OCI-LY1 (cell line): Measurements from ENCODE around the gene FHIT.

Experiments used
- H2AFZ ChIP-seq: fragments of 200-600 bp; sonication (generic), shearing (Covaris generic); 2 replicates; pipeline ENCODE4 v1.6.0; 2014; ENCODE audit warnings: antibody characterized with exemption, mild to moderate bottlenecking, low read length
- H3F3A ChIP-seq: fragments of 200-600 bp; sonication (generic), shearing (Covaris generic); 2 replicates; pipeline ENCODE4 v1.6.0; 2014; ENCODE audit warnings: mild to moderate bottlenecking, antibody characterized with exemption, low read length, moderate library complexity; ENCODE audit not compliant: insufficient read depth
- H3K27ac ChIP-seq: fragments of 200-600 bp; sonication (generic); 2 replicates; pipeline ENCODE4 v1.5.1; 2014; ENCODE audit warnings: low read length, mixed run types, mild to moderate bottlenecking, low read depth; ENCODE audit not compliant: poor library complexity, severe bottlenecking
- H3K27me3 ChIP-seq: fragments of 200-600 bp; sonication (generic); 2 replicates; pipeline ENCODE4 v1.6.0; 2014; ENCODE audit warnings: antibody characterized with exemption, mild to moderate bottlenecking, low read length, moderate library complexity; ENCODE audit not compliant: insufficient read depth
- H3K36me3 ChIP-seq: fragments of 200-600 bp; sonication (generic); 2 replicates; pipeline ENCODE4 v1.6.1; 2014; ENCODE audit warnings: mild to moderate bottlenecking, antibody characterized with exemption, low read length, moderate library complexity, mixed read lengths; ENCODE audit not compliant: insufficient read depth
- H3K4me1 ChIP-seq: fragments of 200-600 bp; sonication (generic); 2 replicates; pipeline ENCODE4 v1.5.1; 2014; ENCODE audit warnings: mild to moderate bottlenecking, low read length, moderate library complexity; ENCODE audit not compliant: insufficient read depth, severe bottlenecking
- H3K4me2 ChIP-seq: fragments of 200-600 bp; sonication (generic), shearing (Covaris generic); 2 replicates; pipeline ENCODE4 v1.6.1; 2014; ENCODE audit warnings: low read length
- H3K4me3 ChIP-seq: fragments of 200-600 bp; sonication (generic); 2 replicates; pipeline ENCODE4 v1.5.1; 2014; ENCODE audit warnings: low read length, low read depth, mild to moderate bottlenecking, mixed read lengths; ENCODE audit not compliant: poor library complexity, severe bottlenecking
- H3K79me2 ChIP-seq: fragments of 200-600 bp; shearing (Covaris generic); 2 replicates; pipeline ENCODE4 v1.6.1; 2016; ENCODE audit warnings: mixed run types, low read length, mixed read lengths; ENCODE audit not compliant: insufficient read depth
- H3K9ac ChIP-seq: fragments of 200-600 bp; sonication (generic), shearing (Covaris generic); 2 replicates; pipeline ENCODE4 v1.6.1; 2014; ENCODE audit warnings: mild to moderate bottlenecking, low read length, mixed read lengths
- H3K9me2 ChIP-seq: fragments of 200-600 bp; sonication (generic), shearing (Covaris generic); 2 replicates; pipeline ENCODE4 v1.6.1; 2014; ENCODE audit warnings: low read depth, mild to moderate bottlenecking, low read length, mixed read lengths
- H3K9me3 ChIP-seq: fragments of 200-600 bp; shearing (Covaris generic); 2 replicates; pipeline ENCODE4 v1.6.1; 2014; ENCODE audit warnings: low read length, mixed read lengths
- H4K20me1 ChIP-seq: fragments of 200-600 bp; sonication (generic), shearing (Covaris generic); 2 replicates; pipeline ENCODE4 v1.6.0; 2016; ENCODE audit warnings: mild to moderate bottlenecking, low read length; ENCODE audit not compliant: insufficient read depth
- EZH2 ChIP-seq: fragments of 200-600 bp; sonication (generic), shearing (Covaris generic); IDR thresholded peaks from 2 replicates; pipeline ENCODE4 v1.8.0; 2017; ENCODE audit warnings: borderline replicate concordance, mixed run types, mild to moderate bottlenecking, antibody characterized with exemption, low read length, moderate library complexity, mixed read lengths
- TF ChIP-seq, protein P1 (sequence below): fragments of 200-600 bp; sonication (generic), shearing (Covaris generic); IDR thresholded peaks from 2 replicates; pipeline ENCODE4 v1.5.1; 2017; ENCODE audit warnings: mild to moderate bottlenecking, antibody characterized with exemption, low read length, moderate library complexity, mixed read lengths

FHIT gene

DNA sequence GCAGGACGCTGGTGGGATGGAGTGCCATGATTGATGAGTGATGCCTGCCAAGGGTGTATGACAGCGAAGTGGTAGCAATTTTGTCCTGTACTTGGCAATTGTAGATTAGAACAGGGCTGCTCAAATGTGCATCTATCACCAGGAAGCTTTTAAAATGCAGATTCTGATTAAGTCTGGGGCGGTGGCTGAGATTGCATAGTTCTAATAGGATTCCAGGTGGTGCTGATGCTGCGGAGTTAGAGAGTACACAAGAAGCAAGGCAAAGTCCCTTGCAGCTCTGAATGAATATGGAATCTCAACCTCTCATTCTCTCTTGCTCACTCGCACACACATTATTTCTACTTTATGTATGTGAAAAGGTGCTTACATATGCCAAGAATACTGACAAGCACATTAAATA is 670.4 kb downstream of the FHIT start:
- H3K4me2 ChIP-seq: no peak overlapping the region
- no peaks in the 10 kb centered on the region for H3K9me3 ChIP-seq
- H2AFZ ChIP-seq: no peak overlapping the region
- H3K9ac ChIP-seq: no peak overlapping the region
- H3K27me3 ChIP-seq: no peaks in the 10 kb centered on the region
- H3K9me2 ChIP-seq: no peaks in the 10 kb centered on the region
- H3K4me1 ChIP-seq: peaks cover 17% of the 10 kb centered on the region
- no peak overlapping the region for H3K4me3 ChIP-seq
- H4K20me1 ChIP-seq: no peaks in the 10 kb centered on the region
- no peaks in the 10 kb centered on the region for H3K79me2 ChIP-seq
- TF ChIP-seq EZH2: no peak
- no peaks in the 10 kb centered on the region; the same call in 1 of the 2 replicates for H3F3A ChIP-seq
- H3K36me3 ChIP-seq: no peaks in the 10 kb centered on the region
- H3K27ac ChIP-seq: no peak overlapping the region

DNA sequence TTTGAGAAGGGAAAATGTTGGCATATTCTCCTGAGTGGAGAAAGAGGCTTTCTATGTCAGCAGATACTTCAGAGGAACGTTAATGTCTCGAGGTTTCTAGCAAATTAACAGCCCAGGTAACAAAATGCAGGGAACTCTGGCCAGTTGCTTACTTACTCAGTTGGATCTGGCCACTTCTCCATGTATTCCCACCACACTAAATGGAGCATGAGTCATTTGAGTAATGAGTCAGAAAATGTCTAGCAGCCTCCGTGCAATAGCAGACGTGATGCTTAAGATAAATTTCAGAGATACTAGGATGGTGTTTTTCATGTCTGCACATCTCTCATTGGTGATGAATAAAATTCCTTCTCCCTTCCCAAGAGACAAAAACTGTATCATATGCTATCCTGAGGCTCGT is 671.5 kb downstream of the FHIT start:
- Histone ChIP-seq H3K27ac (no peak overlapping the region), H3K4me2 (no peak overlapping the region)

DNA sequence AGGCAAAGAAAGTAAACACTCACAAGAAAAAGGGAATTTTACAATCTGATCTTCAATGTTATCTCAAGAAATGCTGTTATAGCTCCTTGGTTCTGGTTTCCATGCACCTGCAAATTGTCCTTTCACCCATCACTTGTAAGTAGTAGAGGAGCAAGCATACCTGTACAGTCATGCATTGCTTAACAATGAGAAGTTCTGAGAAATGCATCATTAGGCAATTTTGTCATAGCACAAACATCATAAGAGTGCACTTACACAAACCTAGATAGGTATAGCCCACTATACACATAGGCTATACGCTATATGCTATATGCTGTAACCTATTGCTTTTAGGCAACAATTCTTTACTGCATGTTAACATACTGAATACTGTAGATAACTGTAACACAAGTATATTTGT is 672.3 kb downstream of the FHIT start:
- H3K27me3 ChIP-seq: no peaks in the 10 kb centered on the region
- H3K4me2 ChIP-seq: no peak overlapping the region
- no peak overlapping the region for H3K9ac ChIP-seq
- H2AFZ ChIP-seq: no peak overlapping the region
- no peaks in the 10 kb centered on the region for H3K79me2 ChIP-seq
- no peaks in the 10 kb centered on the region; the same call in 1 of the 2 replicates for H3F3A ChIP-seq
- no peaks in the 10 kb centered on the region for H3K36me3 ChIP-seq
- H4K20me1 ChIP-seq: no peaks in the 10 kb centered on the region
- peaks cover 15% of the 10 kb centered on the region for H3K4me1 ChIP-seq
- TF ChIP-seq, protein P1, sequence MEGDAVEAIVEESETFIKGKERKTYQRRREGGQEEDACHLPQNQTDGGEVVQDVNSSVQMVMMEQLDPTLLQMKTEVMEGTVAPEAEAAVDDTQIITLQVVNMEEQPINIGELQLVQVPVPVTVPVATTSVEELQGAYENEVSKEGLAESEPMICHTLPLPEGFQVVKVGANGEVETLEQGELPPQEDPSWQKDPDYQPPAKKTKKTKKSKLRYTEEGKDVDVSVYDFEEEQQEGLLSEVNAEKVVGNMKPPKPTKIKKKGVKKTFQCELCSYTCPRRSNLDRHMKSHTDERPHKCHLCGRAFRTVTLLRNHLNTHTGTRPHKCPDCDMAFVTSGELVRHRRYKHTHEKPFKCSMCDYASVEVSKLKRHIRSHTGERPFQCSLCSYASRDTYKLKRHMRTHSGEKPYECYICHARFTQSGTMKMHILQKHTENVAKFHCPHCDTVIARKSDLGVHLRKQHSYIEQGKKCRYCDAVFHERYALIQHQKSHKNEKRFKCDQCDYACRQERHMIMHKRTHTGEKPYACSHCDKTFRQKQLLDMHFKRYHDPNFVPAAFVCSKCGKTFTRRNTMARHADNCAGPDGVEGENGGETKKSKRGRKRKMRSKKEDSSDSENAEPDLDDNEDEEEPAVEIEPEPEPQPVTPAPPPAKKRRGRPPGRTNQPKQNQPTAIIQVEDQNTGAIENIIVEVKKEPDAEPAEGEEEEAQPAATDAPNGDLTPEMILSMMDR: no peak
- H3K9me2 ChIP-seq: no peaks in the 10 kb centered on the region
- H3K4me3 ChIP-seq: no peak overlapping the region
- no peaks in the 10 kb centered on the region for H3K9me3 ChIP-seq
- no peak overlapping the region for H3K27ac ChIP-seq

More for the DNA sequence above, 671.5 kb downstream of the FHIT start:
- H3K27me3 ChIP-seq: no peaks in the 10 kb centered on the region
- no peak overlapping the region for H3K9ac ChIP-seq
- H3F3A ChIP-seq: no peaks in the 10 kb centered on the region; the same call in 1 of the 2 replicates
- no peak overlapping the region for H3K4me3 ChIP-seq
- peaks cover 15% of the 10 kb centered on the region for H3K4me1 ChIP-seq
- no peak overlapping the region for H2AFZ ChIP-seq
- no peaks in the 10 kb centered on the region for H4K20me1 ChIP-seq
- TF ChIP-seq EZH2: no peak
- TF ChIP-seq, protein P1: no peak
- no peaks in the 10 kb centered on the region for H3K79me2 ChIP-seq
- H3K36me3 ChIP-seq: no peaks in the 10 kb centered on the region
- no peaks in the 10 kb centered on the region for H3K9me3 ChIP-seq
- H3K9me2 ChIP-seq: no peaks in the 10 kb centered on the region

DNA sequence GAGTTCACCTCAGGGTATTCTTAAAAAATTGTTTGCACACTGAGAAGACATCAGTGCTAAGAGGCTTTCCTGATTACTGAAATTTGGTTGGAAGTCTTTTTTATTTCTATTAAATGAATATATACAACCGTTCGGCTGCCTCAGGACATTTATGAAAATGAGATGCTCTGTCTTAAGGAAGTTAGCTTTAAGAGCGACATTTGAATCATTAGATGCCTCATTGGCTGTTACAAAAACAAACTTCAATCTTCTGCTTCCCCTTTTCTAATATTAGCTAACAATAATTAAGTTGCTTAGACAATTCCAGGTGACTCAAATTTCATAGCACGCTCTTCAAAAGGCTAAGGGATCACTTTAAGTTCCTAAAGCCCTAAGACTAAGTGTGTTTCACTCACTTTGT is 673.7 kb downstream of the FHIT start:
- Histone ChIP-seq H3K9me3 (no peaks in the 10 kb centered on the region), H3K79me2 (no peaks in the 10 kb centered on the region), H3K4me2 (no peak overlapping the region), H3K9ac (no peak overlapping the region), H3K4me1 (peaks cover 15% of the 10 kb centered on the region), H3K27me3 (no peaks in the 10 kb centered on the region), H2AFZ (no peak overlapping the region), H4K20me1 (no peaks in the 10 kb centered on the region), H3K9me2 (no peaks in the 10 kb centered on the region), H3K27ac (no peak overlapping the region), H3K4me3 (no peak overlapping the region), H3F3A (no peaks in the 10 kb centered on the region; the same call in 1 of the 2 replicates), H3K36me3 (no peaks in the 10 kb centered on the region)
- no peak for TF ChIP-seq EZH2
- TF ChIP-seq, protein P1: no peak
